A549 (cell line): ENCODE results near the gene FAM118B.

Experiments
- BHLHE40 ChIP-seq: IDR thresholded peaks from 2 replicates; pipeline ENCODE4 v1.6.1; 2012; ENCODE audit warnings: low read depth, low read length, inconsistent platforms
- EP300 ChIP-seq, 2 experiments: fragments of >200 bp; sonication (Bioruptor Twin); formaldehyde crosslinking; IDR thresholded peaks; 2 replicates in 1 of 2; 3 replicates in 1 of 2; pipeline ENCODE4 v1.6.1; 2016 to 2017
- MYC ChIP-seq: IDR thresholded peaks from 2 replicates; pipeline ENCODE4 v1.6.1; 2012; ENCODE audit warnings: mild to moderate bottlenecking, inconsistent platforms, low read length, improper control_type of control experiment, borderline replicate concordance
- POLR2A ChIP-seq: IDR thresholded peaks from 2 replicates; pipeline ENCODE4 v1.6.1; 2012; ENCODE audit warnings: mild to moderate bottlenecking, low read length
- RAD21 ChIP-seq, 2 experiments: fragments of >200 bp in 1 of 2; sonication (Bioruptor Twin) in 1 of 2; formaldehyde crosslinking in 1 of 2; IDR thresholded peaks in 1 of 2; conservative IDR thresholded peaks in 1 of 2; 2 replicates in 1 of 2; 3 replicates in 1 of 2; pipeline ENCODE4 v1.6.1; 2012 to 2018; ENCODE audit warnings: inconsistent platforms in 1 of 2
- SMC3 ChIP-seq: fragments of >200 bp; sonication (Bioruptor Twin); formaldehyde crosslinking; IDR thresholded peaks from 3 replicates; pipeline ENCODE4 v1.6.1; 2018; ENCODE audit warnings: inconsistent platforms
- SREBF2 ChIP-seq: fragments of 450-650 bp; IDR thresholded peaks from 2 replicates; pipeline ENCODE4 v1.6.1; 2014; ENCODE audit warnings: mild to moderate bottlenecking, moderate library complexity
- ZNF302 ChIP-seq: fragments of 250-450 bp; sonication (Bioruptor Pico); IDR thresholded peaks from 2 replicates; pipeline ENCODE4 v1.9.0; 2021; ENCODE audit warnings: inconsistent platforms, mild to moderate bottlenecking, moderate library complexity
- TF ChIP-seq, protein P1 (sequence below): fragments of >200 bp; sonication (Bioruptor Twin); formaldehyde crosslinking; IDR thresholded peaks from 3 replicates; pipeline ENCODE4 v1.5.1; 2016
- TF ChIP-seq, protein P2 (sequence below): fragments of 200-600 bp; sonication (generic); IDR thresholded peaks from 2 replicates; pipeline ENCODE4 v1.6.1; 2016; ENCODE audit warnings: antibody characterized with exemption, mild to moderate bottlenecking, moderate library complexity
- TF ChIP-seq, protein P3 (sequence below): IDR thresholded peaks from 2 replicates; pipeline ENCODE4 v1.6.1; 2012
- TF ChIP-seq, protein P4 (sequence below): fragments of 250-450 bp; sonication (Bioruptor Pico); IDR thresholded peaks from 2 replicates; pipeline ENCODE4 v1.5.0; 2021; ENCODE audit warnings: mild to moderate bottlenecking, moderate library complexity, borderline replicate concordance

- TF ChIP-seq EP300 (IDR thresholded peaks at IDR 0.05) (no peak), ZNF302 (CRISPR knock-in tag) (no peak), MYC (no peak), SREBF2 (no peak), SMC3 (no peak), BHLHE40 (no peak), RAD21 (conservative IDR thresholded peaks at IDR 0.05 in 1 of 2, IDR thresholded peaks at IDR 0.05 in 1 of 2) (no peak), POLR2A (no peak)
- TF ChIP-seq, protein P1, sequence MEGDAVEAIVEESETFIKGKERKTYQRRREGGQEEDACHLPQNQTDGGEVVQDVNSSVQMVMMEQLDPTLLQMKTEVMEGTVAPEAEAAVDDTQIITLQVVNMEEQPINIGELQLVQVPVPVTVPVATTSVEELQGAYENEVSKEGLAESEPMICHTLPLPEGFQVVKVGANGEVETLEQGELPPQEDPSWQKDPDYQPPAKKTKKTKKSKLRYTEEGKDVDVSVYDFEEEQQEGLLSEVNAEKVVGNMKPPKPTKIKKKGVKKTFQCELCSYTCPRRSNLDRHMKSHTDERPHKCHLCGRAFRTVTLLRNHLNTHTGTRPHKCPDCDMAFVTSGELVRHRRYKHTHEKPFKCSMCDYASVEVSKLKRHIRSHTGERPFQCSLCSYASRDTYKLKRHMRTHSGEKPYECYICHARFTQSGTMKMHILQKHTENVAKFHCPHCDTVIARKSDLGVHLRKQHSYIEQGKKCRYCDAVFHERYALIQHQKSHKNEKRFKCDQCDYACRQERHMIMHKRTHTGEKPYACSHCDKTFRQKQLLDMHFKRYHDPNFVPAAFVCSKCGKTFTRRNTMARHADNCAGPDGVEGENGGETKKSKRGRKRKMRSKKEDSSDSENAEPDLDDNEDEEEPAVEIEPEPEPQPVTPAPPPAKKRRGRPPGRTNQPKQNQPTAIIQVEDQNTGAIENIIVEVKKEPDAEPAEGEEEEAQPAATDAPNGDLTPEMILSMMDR = no peak
- TF ChIP-seq, protein P2, sequence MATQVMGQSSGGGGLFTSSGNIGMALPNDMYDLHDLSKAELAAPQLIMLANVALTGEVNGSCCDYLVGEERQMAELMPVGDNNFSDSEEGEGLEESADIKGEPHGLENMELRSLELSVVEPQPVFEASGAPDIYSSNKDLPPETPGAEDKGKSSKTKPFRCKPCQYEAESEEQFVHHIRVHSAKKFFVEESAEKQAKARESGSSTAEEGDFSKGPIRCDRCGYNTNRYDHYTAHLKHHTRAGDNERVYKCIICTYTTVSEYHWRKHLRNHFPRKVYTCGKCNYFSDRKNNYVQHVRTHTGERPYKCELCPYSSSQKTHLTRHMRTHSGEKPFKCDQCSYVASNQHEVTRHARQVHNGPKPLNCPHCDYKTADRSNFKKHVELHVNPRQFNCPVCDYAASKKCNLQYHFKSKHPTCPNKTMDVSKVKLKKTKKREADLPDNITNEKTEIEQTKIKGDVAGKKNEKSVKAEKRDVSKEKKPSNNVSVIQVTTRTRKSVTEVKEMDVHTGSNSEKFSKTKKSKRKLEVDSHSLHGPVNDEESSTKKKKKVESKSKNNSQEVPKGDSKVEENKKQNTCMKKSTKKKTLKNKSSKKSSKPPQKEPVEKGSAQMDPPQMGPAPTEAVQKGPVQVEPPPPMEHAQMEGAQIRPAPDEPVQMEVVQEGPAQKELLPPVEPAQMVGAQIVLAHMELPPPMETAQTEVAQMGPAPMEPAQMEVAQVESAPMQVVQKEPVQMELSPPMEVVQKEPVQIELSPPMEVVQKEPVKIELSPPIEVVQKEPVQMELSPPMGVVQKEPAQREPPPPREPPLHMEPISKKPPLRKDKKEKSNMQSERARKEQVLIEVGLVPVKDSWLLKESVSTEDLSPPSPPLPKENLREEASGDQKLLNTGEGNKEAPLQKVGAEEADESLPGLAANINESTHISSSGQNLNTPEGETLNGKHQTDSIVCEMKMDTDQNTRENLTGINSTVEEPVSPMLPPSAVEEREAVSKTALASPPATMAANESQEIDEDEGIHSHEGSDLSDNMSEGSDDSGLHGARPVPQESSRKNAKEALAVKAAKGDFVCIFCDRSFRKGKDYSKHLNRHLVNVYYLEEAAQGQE = no peak
- TF ChIP-seq, protein P3, sequence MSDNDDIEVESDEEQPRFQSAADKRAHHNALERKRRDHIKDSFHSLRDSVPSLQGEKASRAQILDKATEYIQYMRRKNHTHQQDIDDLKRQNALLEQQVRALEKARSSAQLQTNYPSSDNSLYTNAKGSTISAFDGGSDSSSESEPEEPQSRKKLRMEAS = no peak
- TF ChIP-seq, protein P4, sequence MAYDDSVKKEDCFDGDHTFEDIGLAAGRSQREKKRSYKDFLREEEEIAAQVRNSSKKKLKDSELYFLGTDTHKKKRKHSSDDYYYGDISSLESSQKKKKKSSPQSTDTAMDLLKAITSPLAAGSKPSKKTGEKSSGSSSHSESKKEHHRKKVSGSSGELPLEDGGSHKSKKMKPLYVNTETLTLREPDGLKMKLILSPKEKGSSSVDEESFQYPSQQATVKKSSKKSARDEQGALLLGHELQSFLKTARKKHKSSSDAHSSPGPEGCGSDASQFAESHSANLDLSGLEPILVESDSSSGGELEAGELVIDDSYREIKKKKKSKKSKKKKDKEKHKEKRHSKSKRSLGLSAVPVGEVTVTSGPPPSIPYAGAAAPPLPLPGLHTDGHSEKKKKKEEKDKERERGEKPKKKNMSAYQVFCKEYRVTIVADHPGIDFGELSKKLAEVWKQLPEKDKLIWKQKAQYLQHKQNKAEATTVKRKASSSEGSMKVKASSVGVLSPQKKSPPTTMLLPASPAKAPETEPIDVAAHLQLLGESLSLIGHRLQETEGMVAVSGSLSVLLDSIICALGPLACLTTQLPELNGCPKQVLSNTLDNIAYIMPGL (CRISPR knock-in tag) = no peak
Observed at GRCh38 chr11:126305699-126306098, 94.1 kb downstream of the FAM118B start.
